Breast epithelium (tissue), 3 donors: ENCODE data around the gene SIRPD.

Experiments
- CTCF ChIP-seq, 3 donors: fragments of 450-650 bp; IDR thresholded peaks; one replicate each; pipeline ENCODE4 v1.5.1; 2016 to 2017; ENCODE audit warnings: antibody characterized with exemption in 3 of 3, mild to moderate bottlenecking in 3 of 3, moderate library complexity in 3 of 3
- POLR2A ChIP-seq: fragments of 450-650 bp; IDR thresholded peaks from one replicate; pipeline ENCODE4 v1.6.1; 2016; ENCODE audit warnings: antibody characterized with exemption, mild to moderate bottlenecking, moderate library complexity

GRCh38 chr20:1517010-1517409 lies 40.5 kb downstream of the SIRPD start:
- TF ChIP-seq CTCF (IDR thresholded peaks at IDR 0.05) (no peak), POLR2A (no peak)
